Thyroid gland (tissue), 4 donors: ENCODE data around the gene TNS3.

Experiments
- POLR2A ChIP-seq, 2 donors: fragments of 450-650 bp; IDR thresholded peaks; one replicate each; pipeline ENCODE4 v1.6.1; 2017; ENCODE audit warnings: antibody characterized with exemption in 2 of 2, mild to moderate bottlenecking in 2 of 2, moderate library complexity in 1 of 2
- TF ChIP-seq, protein P1 (sequence below), 6 experiments: fragments of 200-600 bp in 3 of 6; fragments of 450-650 bp in 3 of 6; sonication (generic) in 3 of 6; IDR thresholded peaks; one replicate each; pipeline ENCODE4 v1.5.1; 2016 to 2019; ENCODE audit warnings: antibody characterized with exemption in 6 of 6, mild to moderate bottlenecking in 2 of 6, inconsistent platforms in 1 of 6, moderate library complexity in 1 of 6

DNA sequence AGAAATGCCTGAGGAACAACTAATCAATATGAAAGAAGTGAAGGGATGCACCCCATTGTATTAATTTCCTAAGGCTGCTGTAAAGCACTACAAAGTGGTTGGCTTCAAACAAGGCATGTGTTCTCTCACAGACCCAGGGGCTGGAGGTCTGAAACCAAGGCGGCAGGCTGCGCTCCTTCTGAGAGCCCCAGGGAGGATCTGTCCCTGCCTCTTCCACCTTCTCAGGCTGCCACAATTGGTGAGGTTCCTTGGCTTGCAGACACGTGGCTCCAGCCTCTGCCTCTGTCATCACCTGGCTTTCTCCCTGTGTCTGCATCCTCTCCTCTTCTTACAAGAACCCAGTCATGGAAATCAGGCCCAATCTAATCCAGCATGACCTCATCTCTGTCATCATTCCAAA is 110.1 kb downstream of the TNS3 start:
- no peak for TF ChIP-seq POLR2A (IDR thresholded peaks at IDR 0.05)
- TF ChIP-seq, protein P1, sequence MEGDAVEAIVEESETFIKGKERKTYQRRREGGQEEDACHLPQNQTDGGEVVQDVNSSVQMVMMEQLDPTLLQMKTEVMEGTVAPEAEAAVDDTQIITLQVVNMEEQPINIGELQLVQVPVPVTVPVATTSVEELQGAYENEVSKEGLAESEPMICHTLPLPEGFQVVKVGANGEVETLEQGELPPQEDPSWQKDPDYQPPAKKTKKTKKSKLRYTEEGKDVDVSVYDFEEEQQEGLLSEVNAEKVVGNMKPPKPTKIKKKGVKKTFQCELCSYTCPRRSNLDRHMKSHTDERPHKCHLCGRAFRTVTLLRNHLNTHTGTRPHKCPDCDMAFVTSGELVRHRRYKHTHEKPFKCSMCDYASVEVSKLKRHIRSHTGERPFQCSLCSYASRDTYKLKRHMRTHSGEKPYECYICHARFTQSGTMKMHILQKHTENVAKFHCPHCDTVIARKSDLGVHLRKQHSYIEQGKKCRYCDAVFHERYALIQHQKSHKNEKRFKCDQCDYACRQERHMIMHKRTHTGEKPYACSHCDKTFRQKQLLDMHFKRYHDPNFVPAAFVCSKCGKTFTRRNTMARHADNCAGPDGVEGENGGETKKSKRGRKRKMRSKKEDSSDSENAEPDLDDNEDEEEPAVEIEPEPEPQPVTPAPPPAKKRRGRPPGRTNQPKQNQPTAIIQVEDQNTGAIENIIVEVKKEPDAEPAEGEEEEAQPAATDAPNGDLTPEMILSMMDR (IDR thresholded peaks at IDR 0.05): no peak
